HG02885 (cell line): ENCODE measurements around the gene PTPRD.

ENCODE experiments used
- ATAC-seq: cut with Tn5 transposase; IDR thresholded peaks from one replicate; pipeline ENCODE4 v1.9.1; 2021; ENCODE audit warnings: mild to moderate bottlenecking; ENCODE audit not compliant: unreplicated experiment, poor library complexity

PTPRD gene

DNA sequence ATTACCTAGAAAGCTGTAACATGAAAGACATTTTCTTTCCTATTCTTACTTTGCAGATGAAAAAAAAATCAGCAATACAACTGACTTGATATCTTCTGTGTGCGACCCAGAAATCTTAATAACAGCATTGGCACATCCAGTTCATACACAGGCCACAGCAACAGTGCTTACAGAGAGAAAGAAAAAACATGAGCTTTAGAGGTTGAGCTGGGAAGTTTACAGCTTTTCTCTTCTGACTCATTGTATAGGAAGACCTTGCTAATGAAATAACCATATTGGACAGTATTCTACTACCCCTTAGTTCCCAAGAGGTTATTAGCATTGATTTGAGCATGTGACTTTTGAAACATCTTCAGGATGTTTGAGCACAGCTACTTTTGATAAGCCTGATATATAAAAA is 1779.8 kb downstream of the PTPRD start:
- ATAC-seq: no peak

DNA sequence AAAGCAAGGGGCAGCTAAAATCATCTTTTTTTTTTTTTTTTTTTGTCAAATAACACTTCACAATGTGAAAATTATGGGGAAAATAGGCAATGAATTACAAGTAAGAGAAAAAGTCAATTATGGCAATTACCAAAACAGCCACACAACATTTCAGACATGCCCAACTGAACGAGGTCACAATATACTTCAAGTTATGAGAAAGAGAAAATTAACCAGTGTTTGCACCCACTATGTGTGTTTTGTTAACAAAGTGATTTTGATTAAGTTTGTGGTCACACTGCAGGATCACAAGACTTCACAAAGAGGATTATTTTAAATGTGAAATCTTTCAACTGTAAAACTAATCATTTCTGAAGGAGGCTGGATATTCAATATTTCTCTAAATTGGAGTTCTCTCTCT is 1780.4 kb downstream of the PTPRD start:
- no peak for ATAC-seq

DNA sequence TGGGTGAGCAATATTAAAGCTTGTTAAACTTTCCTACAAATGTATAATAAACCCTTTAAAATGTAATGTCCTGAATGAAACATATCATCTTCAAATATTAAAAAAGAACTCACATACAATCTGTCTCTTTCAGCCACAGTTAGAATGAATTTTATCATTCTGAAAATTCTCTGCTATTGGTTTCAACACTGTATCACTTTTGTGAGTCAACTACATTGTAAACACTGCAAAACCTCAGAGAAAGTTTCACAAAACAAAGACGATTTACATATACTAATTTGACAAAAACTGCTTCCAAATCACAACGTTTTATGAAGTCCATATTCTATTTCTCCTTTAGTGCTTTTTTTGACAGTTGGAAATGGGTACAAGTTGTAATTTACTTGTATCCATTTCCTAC is 1781.2 kb downstream of the PTPRD start:
- no peak for ATAC-seq

DNA sequence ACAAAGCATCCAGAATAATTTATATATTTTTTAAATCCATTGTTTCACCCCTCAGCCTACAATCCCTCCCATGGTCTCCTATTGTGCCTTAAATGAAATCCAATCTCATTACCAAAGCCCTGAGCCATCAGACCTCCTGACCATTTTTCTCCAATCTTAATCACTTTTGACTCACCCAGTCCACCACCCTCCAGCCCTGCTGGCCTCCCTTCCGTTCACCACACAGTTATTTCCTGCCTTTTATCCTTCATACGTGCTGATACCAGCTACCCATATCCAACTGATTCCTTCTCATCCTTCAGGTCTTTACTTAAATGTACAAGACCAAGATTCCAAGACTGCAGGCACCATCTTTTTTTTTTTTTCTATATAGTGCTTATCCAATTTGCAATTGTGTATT is 1786.5 kb downstream of the PTPRD start:
- no peak for ATAC-seq

DNA sequence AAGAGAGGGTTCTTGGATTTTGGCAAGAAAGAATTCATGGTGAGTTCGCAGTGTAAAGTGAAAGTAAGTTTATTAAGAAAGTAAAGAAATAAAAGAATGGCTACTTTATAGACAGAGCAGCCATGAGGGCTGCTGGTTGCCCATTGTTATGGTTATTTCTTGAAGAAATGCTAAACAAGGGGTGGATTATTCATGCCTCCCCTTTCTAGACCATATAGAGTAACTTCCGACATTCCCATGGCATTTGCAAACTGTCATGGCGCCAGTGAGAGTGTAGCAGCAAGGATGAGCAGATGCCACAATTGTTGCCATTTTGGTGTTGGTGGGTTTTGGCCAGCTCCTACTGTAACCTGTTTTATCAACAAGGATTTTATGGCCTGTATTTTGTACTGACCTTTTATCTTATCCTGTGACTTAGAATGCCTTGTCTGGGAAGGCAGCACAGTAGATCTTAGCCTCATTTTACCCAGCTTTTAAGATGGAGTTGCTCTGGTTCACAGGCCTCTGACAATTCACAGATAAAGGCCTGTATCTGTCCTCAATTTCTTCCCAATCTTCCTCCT is 1787.1 kb downstream of the PTPRD start:
- ATAC-seq: no peak

DNA sequence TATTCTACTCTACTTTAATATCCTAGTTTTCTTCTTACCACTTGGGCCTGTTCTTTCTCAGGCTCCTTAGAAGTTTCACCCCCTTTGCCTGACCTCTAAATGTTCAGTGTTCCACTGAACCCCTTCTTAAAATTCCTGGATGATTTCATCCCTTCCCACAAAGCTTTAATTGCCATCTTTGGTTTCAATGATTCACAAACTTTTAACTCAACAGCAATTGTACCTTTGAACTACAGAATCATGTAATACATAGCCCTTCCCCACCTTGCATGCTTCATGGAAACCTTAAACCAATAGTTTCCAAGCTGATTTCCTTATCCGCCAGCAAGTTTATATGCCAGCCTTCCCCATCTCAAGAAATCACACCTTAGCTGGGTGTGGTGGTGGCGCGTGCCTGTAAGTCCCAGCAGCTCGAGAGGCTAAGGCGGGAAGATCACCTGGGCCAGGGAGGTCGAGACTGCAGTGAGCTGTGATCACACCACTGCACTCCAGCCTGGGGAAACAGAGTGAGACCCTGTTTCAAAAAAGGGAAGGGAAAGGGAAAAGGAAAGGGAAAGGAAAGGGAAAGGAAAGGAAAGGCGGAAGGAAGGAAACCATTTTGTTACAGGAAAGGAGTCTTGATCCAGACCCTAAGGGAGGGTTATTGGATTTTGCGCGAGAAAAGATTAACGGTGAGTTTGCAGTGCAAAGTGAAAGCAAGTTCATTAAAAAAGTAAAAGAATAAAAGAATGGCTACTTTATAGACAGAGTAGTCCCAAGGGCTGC is 1789.5 kb downstream of the PTPRD start:
- no peak for ATAC-seq

DNA sequence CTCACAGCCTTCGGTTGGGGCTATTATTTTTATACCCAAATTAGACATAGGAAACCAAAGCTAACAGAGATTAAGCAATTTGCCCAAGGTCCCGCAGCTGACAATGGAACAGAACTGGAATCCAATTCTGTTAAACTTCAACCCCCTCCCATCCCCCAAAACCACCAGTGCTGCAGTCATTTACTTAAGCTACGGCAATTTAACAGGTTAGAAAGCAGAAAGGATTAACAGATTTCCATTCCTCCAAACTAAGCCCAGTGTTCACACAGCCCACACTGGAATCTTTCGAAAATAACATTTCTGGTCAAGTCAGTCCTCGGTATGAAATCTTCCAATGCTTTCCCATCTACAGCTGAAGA is 1790.2 kb downstream of the PTPRD start:
- no peak for ATAC-seq

DNA sequence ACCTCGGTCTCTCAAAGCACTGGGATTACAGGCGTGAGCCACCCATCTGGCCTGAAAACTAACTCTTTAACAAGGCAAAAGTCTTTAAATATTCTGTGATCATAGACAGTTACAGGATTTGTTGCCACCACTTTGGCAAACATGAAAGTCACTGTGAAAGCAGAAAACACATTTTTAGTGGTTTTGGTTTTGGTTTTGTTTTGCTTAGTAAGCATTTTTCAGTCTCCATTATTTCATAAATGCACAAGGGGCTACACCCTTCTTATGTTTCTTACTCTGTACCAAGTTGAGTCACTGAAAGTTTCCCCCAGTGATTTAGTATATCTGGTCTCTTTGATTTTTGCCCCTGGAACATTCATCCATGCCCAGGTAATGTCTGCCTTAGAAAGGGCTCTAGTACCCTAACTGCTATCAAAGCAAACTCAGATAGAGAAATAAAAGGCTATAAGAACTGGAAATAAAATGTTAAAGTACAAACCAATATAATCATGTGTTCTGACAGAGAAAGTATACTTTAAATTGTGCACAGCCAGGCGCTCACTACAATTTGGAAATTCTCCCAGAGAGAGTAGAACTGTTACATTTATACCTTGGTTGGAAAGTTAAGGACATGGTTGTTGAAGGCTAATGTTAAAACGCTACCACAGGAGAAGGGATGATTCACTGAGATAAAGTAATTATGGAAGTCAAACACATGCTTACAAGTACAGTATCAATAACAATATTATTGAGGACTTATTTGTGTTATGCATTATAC is 1790.7 kb downstream of the PTPRD start:
- ATAC-seq: no peak

DNA sequence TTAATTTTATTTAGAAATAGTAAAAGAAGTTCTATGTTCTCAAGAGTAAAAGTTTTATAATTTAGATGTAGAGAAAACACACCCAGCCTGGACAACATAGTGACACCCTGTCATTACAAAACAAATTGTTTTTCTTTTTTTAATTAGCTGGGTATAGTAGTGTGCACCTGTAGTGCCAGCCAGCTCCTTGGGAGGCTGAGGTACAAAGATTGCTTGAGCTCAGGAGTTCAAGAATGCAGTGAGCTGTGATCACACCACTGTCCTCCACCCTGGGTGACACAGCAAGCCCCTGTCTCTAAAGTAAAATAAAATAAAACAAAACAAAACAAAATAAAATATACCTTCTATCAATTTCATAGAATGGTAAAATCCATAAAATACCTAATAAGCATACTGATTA is 1795.5 kb downstream of the PTPRD start:
- no peak for ATAC-seq

DNA sequence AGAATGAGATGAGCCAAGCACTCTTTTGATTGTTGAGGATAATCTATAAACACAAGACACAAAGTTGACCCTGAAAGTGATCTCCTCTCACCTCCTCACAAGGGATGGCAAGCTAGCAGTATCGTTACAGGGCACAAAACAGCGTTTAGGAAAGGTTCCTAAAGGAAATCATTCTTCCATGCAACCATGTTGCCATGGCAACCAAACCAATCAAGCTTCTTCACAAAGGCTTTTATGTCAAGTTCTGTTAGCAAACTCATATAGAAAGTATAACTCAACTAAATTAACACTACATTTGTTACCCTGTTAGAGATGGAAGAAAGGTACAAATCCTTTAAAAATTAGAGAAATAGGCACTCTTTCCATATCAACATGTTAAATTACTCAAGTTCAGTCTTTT is 1796.4 kb downstream of the PTPRD start:
- ATAC-seq: no peak

DNA sequence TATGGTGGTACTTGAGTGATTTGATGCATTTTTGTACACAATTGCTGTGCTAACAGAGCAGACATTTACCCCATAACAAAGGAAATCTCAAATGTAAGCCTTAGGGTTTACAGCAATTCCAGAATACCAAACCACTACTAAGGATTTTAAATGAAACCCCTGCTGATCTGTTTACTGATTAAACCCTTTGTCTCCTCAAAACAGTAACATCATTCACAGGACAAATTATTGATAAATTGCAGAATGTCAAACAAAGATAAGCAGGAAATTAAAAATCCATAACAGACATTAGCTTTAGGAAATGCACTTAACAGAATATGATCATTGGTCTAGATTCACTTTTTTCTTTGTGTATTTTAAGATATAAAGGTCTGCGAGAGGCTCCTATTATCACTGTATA is 1796.9 kb downstream of the PTPRD start:
- no peak for ATAC-seq

DNA sequence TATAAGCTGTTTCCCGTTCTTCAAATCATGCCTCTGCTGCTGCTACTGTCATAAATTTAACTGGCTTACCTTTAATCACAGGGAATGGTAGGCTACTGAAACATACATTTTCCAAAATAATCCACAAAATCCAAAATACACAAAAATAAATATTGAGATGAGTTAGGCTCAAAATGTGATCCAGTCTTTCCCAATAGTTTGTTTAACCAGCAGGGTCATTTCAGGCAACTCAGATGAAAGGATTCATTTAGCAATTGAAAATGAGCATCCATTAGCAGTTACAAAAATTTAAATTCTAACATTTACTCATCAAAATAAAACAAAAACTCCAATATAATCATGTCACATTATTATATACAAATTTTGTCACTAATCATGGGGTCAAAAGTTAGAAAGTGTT is 1797.6 kb downstream of the PTPRD start:
- no peak for ATAC-seq

DNA sequence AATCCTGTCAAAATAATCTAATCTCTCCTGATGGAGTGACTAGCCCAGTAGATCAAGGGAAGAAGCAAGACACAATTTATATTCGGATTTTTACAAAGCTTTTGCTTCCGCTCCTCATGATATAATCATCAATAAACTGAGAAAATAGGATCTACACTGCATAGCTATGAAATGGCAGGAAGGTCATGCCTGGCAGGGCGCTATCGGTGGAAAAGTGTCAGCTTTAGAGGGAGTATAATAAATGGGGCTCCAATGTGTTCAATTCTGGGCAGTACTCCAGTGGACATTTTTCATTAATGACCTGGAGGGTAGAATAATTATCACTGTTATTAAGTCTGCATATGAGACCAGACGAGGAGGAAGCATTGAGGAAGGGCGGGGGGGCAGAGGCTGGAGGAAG is 1799.9 kb downstream of the PTPRD start:
- no peak for ATAC-seq

DNA sequence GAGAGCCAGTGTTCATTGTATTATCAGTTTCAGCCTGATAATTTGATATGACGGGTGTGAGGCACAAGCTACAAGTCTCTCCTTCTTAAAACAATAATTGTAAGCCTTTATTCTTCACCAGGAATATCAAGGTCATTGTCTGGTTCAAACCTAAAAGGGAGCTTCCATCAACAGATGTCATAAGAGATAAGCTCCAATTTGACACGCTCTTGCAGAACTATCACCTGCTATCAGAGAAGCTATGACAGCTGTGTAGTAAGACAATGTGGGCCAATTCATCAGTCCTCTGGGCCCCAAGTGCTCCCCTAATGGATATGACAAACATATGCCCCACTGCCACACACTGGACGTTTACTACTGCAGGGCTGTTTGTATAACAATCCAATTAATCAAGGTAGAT is 1803.1 kb downstream of the PTPRD start:
- ATAC-seq: no peak

DNA sequence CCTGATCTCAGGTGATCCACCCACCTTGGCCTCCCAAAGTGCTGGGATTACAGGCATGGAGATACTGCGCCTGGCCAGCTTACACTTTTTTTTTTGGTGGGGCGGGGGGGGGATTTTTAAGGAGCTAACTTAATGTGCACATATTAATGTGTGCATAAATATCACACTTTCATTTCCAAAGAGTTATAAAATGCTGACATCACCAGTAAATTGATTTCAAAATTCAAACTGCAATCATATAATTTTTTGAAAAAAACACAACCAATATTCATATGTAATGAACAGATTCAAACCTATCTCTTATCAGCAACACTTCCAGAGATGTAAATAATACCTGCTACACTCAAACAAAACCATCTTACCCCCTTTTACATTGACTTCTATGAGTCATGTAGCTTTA is 1806.7 kb downstream of the PTPRD start:
- no peak for ATAC-seq

DNA sequence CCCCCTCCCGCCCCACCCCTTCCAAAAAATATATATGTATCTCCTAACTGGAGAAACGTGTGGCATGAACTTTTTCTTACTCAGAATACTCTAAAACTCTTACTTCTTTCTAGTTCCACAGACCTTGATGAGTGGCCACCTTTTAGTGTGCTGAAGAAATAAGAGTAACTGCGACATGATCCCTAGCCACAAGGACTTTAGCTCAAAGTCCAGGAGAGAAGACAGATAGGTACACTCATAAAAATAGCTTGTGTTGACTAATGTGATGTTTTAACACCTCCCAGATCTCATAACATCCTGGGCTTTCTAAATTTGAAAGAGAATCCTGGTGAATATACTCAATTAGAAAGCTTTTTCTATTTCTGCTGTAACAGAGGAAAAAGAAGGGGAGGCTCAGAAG is 1808.2 kb downstream of the PTPRD start:
- ATAC-seq: no peak

DNA sequence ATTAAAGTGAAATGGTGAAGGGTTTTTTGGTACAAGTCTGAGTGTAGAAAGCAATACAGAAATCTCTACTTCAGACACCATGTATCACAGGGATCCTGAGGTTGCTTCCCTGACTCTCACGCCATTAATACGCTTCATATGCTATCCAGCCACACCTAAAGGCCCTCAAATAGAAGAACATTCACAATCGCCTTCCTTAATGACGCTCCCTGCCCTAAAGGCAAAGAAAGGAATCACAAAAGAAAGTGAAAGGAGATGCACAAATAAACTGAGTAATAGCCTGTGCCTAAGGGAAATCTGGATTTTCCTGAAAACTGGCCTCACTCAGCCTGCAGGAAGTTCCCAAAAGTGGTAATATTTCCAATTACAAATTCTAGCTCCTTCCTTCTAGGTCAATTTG is 1810.6 kb downstream of the PTPRD start:
- no peak for ATAC-seq

DNA sequence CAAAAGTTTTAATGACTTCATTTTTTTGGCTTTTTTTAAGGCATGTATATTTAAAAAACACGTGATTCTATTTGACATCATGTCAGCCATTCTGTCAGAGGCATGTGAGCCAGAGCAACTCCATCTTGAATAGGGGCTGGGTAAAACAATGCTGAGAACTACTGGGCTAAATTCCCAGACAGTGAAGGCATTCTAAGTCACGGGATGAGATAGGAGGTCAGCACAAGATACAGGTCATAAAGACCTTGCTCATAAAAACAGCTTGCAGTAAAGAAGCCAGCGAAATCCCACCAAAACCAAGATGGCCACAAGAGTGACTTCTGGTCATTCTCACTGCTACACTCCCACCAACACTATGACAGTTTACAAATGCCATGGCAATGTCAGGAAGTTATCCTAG is 1812.6 kb downstream of the PTPRD start:
- ATAC-seq: no peak

DNA sequence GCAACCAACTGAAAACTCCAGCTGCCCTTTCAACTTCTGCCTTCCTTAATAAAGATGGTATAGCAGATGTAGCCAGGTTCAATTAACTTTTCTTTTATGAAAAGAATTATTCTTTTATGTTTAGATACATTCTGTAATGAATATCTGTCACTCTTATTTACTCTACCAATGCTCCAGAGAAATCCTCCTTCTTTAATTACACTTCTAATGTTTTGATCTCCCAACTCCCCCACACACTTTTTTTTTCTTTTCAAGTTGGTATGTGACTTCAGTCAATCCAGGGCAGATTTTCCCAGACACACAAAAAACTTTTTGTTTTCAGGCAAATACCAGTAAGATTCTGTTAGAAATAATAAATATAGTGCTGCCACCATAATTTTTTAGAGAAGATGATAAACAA is 1813.2 kb downstream of the PTPRD start:
- ATAC-seq: no peak

DNA sequence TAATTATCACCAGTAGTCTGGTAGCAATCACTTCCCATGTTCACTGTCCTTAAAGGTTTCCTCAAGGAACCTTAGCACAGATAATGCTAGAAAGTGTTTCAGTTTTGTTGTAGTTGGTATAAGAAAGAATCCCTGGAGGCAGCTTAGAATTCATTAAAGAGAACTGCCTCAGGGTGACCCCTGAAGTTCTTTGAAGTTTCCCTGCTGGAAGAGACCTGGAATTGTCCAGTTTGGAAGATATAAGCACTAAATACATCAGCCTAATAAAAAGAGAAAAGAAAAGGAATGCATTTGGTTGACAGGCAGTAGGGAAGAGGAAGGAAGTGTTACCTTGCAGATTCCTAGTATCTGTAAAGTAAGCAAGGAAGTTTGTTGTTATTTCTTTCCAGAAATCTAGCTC is 1813.6 kb downstream of the PTPRD start:
- ATAC-seq: no peak

DNA sequence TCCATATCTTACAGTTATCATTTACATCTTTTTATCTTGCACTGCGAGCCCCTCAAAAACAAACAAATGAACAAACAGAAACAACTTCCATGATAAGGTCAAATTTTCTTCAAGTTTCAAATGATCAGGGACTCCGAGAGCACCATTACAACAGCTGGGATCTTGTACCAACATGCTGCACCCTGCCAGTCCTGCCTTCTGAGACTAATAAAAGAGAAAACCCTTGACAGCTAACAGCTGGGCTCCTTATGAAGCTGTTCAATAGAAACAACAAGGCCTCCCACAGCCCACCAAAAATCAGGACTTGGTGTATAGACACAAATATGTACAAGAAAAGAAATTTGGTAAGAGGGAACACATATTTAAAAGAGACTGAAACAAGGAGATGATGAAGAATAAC is 1828.0 kb downstream of the PTPRD start:
- ATAC-seq: no peak

DNA sequence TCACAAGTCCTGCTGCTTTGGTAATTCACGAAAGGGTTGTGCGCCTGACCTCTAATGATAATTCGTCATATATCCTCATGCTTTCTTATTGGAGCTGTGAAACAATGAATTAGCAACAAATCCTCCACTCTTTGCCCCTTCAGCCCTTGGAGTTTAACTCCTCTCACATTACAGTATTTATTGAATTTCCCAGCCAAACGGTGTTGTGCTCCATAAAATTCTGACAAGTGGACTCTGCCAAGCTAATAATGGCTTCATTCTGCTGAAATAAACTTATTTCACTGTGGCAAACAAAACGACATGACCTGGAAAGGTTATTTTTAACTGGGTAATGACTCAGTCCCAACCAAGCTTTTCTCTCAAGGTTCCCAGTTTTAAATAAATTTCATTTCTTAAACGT is 1828.9 kb downstream of the PTPRD start:
- no peak for ATAC-seq
